PC-9 (cell line): ENCODE measurements around the gene ATP1A1. TPM values are rescaled to one million over a fixed set of nuclear protein-coding genes. Genes with fewer than 3 reads are reported as not detected.

Source experiments
- BruUV-seq: library from RNA; stranded (reverse); fragments of 400-500 nt; replicated peaks from 2 replicates; lab custom pipeline; 2021; lab: Mats Ljungman, UMichigan
- CTCF ChIA-PET: fragments of 300-600 bp; sonication (Branson Sonifier 250); formaldehyde crosslinking; loops from one replicate; lab custom pipeline; 2022; ENCODE audit warnings: antibody characterized with exemption; lab: Charles Lee
- POLR2A ChIA-PET: fragments of 300-600 bp; sonication (Branson Sonifier 250); formaldehyde crosslinking; loops from one replicate; lab custom pipeline; 2022; ENCODE audit warnings: antibody characterized with exemption; ENCODE audit not compliant: unreplicated experiment; lab: Charles Lee
- DNase-seq, 2 experiments: peaks; one replicate each; pipeline versions ENCODE4 v3.0.0 to v3.0.0-alpha.2; 2015 to 2022; ENCODE audit warnings: mixed read lengths in 1 of 2
- H2AFZ ChIP-seq: fragments of 200-600 bp; sonication (generic); 2 replicates; pipeline ENCODE4 v1.8.1; 2017; ENCODE audit warnings: antibody characterized with exemption
- H3F3A ChIP-seq: fragments of 200-600 bp; sonication (generic); 2 replicates; pipeline ENCODE4 v1.8.1; 2017; ENCODE audit warnings: antibody characterized with exemption, mild to moderate bottlenecking, low read depth; ENCODE audit not compliant: insufficient read depth
- H3K27ac ChIP-seq: fragments of 200-600 bp; sonication (generic); 2 replicates; pipeline ENCODE4 v1.6.1; 2016; ENCODE audit warnings: mixed run types
- H3K27me3 ChIP-seq: fragments of 200-600 bp; sonication (generic); 2 replicates; pipeline ENCODE4 v1.6.1; 2016; ENCODE audit warnings: low read depth, mixed run types; ENCODE audit not compliant: insufficient read depth
- H3K36me3 ChIP-seq: fragments of 200-600 bp; sonication (generic); 2 replicates; pipeline ENCODE4 v1.6.1; 2016; ENCODE audit warnings: low read depth, mixed run types
- H3K4me1 ChIP-seq: fragments of 200-600 bp; sonication (generic); replicated peaks from 2 replicates; pipeline ENCODE4 v1.6.1; 2016; ENCODE audit warnings: mixed run types; ENCODE audit not compliant: insufficient read depth
- H3K4me2 ChIP-seq: fragments of 200-600 bp; sonication (generic); 2 replicates; pipeline ENCODE4 v1.6.1; 2017; ENCODE audit warnings: mixed run types
- H3K4me3 ChIP-seq: fragments of 200-600 bp; sonication (generic); 2 replicates; pipeline ENCODE4 v1.6.1; 2016; ENCODE audit warnings: mixed run types
- H3K79me2 ChIP-seq: fragments of 200-600 bp; sonication (generic); 2 replicates; pipeline ENCODE4 v1.6.1; 2017; ENCODE audit warnings: low read depth, mixed run types
- H3K9me2 ChIP-seq: fragments of 200-600 bp; sonication (generic); 2 replicates; pipeline ENCODE4 v1.8.1; 2017; ENCODE audit warnings: mild to moderate bottlenecking; ENCODE audit not compliant: insufficient read depth
- H3K9me3 ChIP-seq: fragments of 200-600 bp; sonication (generic); 2 replicates; pipeline ENCODE4 v1.8.1; 2016; ENCODE audit warnings: low read depth; ENCODE audit not compliant: insufficient read depth
- H4K20me1 ChIP-seq: fragments of 200-600 bp; sonication (generic); 2 replicates; pipeline ENCODE4 v1.8.1; 2017; ENCODE audit not compliant: insufficient read depth
- EZH2 ChIP-seq: fragments of 200-600 bp; sonication (generic); IDR thresholded peaks from 2 replicates; pipeline ENCODE4 v1.8.0; 2017; ENCODE audit warnings: antibody characterized with exemption, low read depth
- intact Hi-C: fragments of 100-400 bp; cut with micrococcal nuclease; formaldehyde crosslinking; loops from one replicate; pipeline ENCODE4 v1.10.0; 2022; ENCODE audit not compliant: unreplicated experiment
- total RNA-seq: library from RNA; stranded (reverse); gene quantifications from 2 replicates; pipeline ENCODE4 v1.2.3, GENCODE V29; 2021
- TF ChIP-seq, protein P1 (sequence below): fragments of 200-600 bp; sonication (generic); conservative IDR thresholded peaks from 2 replicates; pipeline ENCODE4 v1.6.1; 2017; ENCODE audit warnings: mixed run types, antibody characterized with exemption, mild to moderate bottlenecking, moderate library complexity

The ATP1A1 gene
- total RNA-seq, 1 experiment from 2014 or later = 399 TPM

DNA sequence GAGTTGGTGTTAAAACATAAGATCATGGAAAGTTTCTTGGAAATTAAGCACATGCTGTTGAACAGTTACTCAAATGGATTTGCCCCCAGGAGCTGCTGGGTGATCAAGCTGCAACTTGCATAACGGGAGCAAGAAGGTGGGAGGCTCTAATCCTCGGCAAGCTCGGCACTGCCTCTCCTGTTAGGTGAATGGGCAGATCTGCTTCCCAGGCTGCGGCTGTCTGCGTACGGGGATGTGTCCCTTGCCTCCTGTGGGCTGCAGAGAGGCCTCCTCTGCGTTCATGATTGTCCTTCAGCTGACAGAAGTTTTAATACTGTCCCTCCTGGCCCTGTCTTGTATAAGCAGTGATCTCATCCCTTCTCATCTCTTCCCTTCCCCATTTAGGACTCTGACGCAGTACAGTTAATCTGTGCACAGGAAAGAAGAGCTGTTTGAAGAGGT, 36.7 kb downstream of the ATP1A1 start:
- Histone ChIP-seq H3K27ac (no peak overlapping the region), H4K20me1 (no peaks in the 10 kb centered on the region), H2AFZ (no peak overlapping the region), H3K27me3 (no peaks in the 10 kb centered on the region), H3K4me1 (peaks cover 4% of the 10 kb centered on the region; the same call in 1 of the 2 replicates), H3K4me3 (no peak overlapping the region), H3F3A (peaks cover 58% of the 10 kb centered on the region), H3K9me2 (no peaks in the 10 kb centered on the region), H3K79me2 (no peaks in the 10 kb centered on the region), H3K9me3 (no peaks in the 10 kb centered on the region), H3K4me2 (no peak overlapping the region), H3K36me3 (peaks cover 33% of the 10 kb centered on the region)
- BruUV-seq = no TSS peak
- intact Hi-C loops = no loop called here
- ChIA-PET POLR2A (no interaction called here), CTCF (no interaction called here)
- DNase-seq = no peak
- no peak for TF ChIP-seq EZH2
- TF ChIP-seq, protein P1, sequence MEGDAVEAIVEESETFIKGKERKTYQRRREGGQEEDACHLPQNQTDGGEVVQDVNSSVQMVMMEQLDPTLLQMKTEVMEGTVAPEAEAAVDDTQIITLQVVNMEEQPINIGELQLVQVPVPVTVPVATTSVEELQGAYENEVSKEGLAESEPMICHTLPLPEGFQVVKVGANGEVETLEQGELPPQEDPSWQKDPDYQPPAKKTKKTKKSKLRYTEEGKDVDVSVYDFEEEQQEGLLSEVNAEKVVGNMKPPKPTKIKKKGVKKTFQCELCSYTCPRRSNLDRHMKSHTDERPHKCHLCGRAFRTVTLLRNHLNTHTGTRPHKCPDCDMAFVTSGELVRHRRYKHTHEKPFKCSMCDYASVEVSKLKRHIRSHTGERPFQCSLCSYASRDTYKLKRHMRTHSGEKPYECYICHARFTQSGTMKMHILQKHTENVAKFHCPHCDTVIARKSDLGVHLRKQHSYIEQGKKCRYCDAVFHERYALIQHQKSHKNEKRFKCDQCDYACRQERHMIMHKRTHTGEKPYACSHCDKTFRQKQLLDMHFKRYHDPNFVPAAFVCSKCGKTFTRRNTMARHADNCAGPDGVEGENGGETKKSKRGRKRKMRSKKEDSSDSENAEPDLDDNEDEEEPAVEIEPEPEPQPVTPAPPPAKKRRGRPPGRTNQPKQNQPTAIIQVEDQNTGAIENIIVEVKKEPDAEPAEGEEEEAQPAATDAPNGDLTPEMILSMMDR = no peak

GRCh38 chr1:116411784-116412479, 38.9 kb downstream of the ATP1A1 start:
- DNase-seq = no peak
- no peak overlapping the region for H3K4me3 ChIP-seq
- H3F3A ChIP-seq = peaks cover 36% of the 10 kb centered on the region
- no peak overlapping the region for H2AFZ ChIP-seq
- peaks cover 12% of the 10 kb centered on the region for H3K36me3 ChIP-seq
- H3K4me2 ChIP-seq = no peak overlapping the region
- intact Hi-C loops = no loop called here
- no TSS peak for BruUV-seq
- 0 out of 2 replicates have a peak, but pooled peaks cover 6% of the 10 kb centered on the region for H3K79me2 ChIP-seq
- TF ChIP-seq EZH2 = no peak
- TF ChIP-seq, protein P1 = no peak
- H3K27ac ChIP-seq = no peak overlapping the region
- no peaks in the 10 kb centered on the region for H3K27me3 ChIP-seq
- ChIA-PET CTCF (no interaction called here), POLR2A (interaction anchor here (0.6 kb wide), 1 partner anchor 61 kb away, joined by 3 read pairs; no protein-coding TSS in a partner anchor)
- H4K20me1 ChIP-seq = no peaks in the 10 kb centered on the region
- no peaks in the 10 kb centered on the region for H3K9me3 ChIP-seq
- no peaks in the 10 kb centered on the region for H3K9me2 ChIP-seq
- peaks cover 2% of the 10 kb centered on the region for H3K4me1 ChIP-seq

- no peaks in the 10 kb centered on the region for H4K20me1 ChIP-seq
- H3K79me2 ChIP-seq = peaks cover 11% of the 10 kb centered on the region; the same call in 1 of the 2 replicates
- intact Hi-C loops = no loop called here
- no peak overlapping the region for H3K27ac ChIP-seq
- no peak overlapping the region for H2AFZ ChIP-seq
- H3K9me2 ChIP-seq = no peaks in the 10 kb centered on the region
- H3K4me2 ChIP-seq = no peak overlapping the region
- H3K9me3 ChIP-seq = no peaks in the 10 kb centered on the region
- H3F3A ChIP-seq = peaks cover 31% of the 10 kb centered on the region
- no peaks in the 10 kb centered on the region for H3K27me3 ChIP-seq
- ChIA-PET POLR2A (no interaction called here), CTCF (no interaction called here)
- H3K4me3 ChIP-seq = no peak overlapping the region
- BruUV-seq = no TSS peak
- peaks cover 7% of the 10 kb centered on the region for H3K4me1 ChIP-seq
- no peak for TF ChIP-seq EZH2
- TF ChIP-seq, protein P1 = no peak
- DNase-seq = no peak
- H3K36me3 ChIP-seq = peaks cover 6% of the 10 kb centered on the region
These were observed 39.4 kb downstream of the ATP1A1 start for GRCh38 chr1:116412480-116412798.
